Neural cell (in vitro differentiated cells): ENCODE results near the gene PER2.

Experiments used
- EP300 ChIP-seq: fragments of 450-650 bp; conservative IDR thresholded peaks from 2 replicates; pipeline ENCODE4 v1.6.1; 2014; ENCODE audit warnings: antibody characterized with exemption, mild to moderate bottlenecking, moderate library complexity; ENCODE audit not compliant: poor library complexity, severe bottlenecking
- EZH2 ChIP-seq: fragments of 200-600, 300-800 bp; shearing (Covaris generic), sonication (generic); IDR thresholded peaks from 2 replicates; pipeline ENCODE4 v1.6.1; 2014; ENCODE audit warnings: antibody characterized with exemption, low read length, borderline replicate concordance, mild to moderate bottlenecking; ENCODE audit not compliant: insufficient read depth, poor library complexity, severe bottlenecking
- MXI1 ChIP-seq: fragments of 450-650 bp; conservative IDR thresholded peaks from 2 replicates; pipeline ENCODE4 v1.6.1; 2014; ENCODE audit warnings: antibody characterized with exemption, mild to moderate bottlenecking; ENCODE audit not compliant: poor library complexity, severe bottlenecking
- POLR2AphosphoS5 ChIP-seq: IDR thresholded peaks from 2 replicates; pipeline ENCODE4 v1.6.1; 2012
- RAD21 ChIP-seq: fragments of 450-650 bp; conservative IDR thresholded peaks from 2 replicates; pipeline ENCODE4 v1.6.1; 2014; ENCODE audit warnings: antibody characterized with exemption, mild to moderate bottlenecking, moderate library complexity
- SMC3 ChIP-seq: fragments of 450-650 bp; conservative IDR thresholded peaks from 2 replicates; pipeline ENCODE4 v1.6.1; 2014; ENCODE audit warnings: antibody characterized with exemption, mild to moderate bottlenecking, moderate library complexity; ENCODE audit not compliant: poor library complexity
- TF ChIP-seq, protein P1 (sequence below): fragments of 450-650 bp; IDR thresholded peaks from 2 replicates; pipeline ENCODE4 v1.5.1; 2014; ENCODE audit warnings: antibody characterized with exemption, mild to moderate bottlenecking, moderate library complexity; ENCODE audit not compliant: poor library complexity, severe bottlenecking
- TF ChIP-seq, protein P2 (sequence below): IDR thresholded peaks from 2 replicates; pipeline ENCODE4 v1.6.1; 2012; ENCODE audit warnings: borderline replicate concordance

DNA sequence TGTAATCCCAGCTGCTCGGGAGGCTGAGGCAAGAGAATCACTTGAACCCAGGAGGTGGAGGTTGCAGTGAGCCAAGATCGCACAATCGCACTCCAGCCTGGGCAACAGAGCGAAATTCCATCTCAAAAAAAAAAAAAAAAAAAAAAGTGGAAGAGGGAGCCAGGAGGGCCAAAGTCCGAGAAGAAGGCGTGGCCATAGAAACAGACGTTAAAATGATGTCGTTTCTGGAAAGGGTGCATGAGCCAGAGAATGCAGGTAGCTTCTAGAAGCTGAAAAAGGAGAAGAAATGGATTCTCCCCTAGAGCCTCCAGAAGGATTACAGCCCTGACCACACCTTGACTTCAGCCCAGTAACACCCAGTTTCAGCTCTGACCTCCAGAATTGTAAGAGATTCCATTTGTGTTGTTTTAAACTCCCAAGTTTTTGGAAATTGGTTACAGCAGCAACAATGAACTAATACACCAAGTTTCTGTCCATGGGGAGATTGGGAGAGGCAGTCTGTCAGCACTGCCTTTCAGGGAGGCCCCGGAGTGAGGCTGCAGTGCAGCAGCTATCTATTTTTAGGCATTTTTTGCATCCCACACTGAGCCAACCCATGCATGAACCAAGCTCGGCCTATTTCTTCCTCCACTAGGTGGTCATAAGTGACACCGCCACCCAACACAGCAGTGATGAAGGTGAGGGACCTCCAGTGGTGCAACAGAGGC lies 17.7 kb upstream of the PER2 start:
- TF ChIP-seq, protein P1, sequence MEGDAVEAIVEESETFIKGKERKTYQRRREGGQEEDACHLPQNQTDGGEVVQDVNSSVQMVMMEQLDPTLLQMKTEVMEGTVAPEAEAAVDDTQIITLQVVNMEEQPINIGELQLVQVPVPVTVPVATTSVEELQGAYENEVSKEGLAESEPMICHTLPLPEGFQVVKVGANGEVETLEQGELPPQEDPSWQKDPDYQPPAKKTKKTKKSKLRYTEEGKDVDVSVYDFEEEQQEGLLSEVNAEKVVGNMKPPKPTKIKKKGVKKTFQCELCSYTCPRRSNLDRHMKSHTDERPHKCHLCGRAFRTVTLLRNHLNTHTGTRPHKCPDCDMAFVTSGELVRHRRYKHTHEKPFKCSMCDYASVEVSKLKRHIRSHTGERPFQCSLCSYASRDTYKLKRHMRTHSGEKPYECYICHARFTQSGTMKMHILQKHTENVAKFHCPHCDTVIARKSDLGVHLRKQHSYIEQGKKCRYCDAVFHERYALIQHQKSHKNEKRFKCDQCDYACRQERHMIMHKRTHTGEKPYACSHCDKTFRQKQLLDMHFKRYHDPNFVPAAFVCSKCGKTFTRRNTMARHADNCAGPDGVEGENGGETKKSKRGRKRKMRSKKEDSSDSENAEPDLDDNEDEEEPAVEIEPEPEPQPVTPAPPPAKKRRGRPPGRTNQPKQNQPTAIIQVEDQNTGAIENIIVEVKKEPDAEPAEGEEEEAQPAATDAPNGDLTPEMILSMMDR, result no peak
- TF ChIP-seq, protein P2, sequence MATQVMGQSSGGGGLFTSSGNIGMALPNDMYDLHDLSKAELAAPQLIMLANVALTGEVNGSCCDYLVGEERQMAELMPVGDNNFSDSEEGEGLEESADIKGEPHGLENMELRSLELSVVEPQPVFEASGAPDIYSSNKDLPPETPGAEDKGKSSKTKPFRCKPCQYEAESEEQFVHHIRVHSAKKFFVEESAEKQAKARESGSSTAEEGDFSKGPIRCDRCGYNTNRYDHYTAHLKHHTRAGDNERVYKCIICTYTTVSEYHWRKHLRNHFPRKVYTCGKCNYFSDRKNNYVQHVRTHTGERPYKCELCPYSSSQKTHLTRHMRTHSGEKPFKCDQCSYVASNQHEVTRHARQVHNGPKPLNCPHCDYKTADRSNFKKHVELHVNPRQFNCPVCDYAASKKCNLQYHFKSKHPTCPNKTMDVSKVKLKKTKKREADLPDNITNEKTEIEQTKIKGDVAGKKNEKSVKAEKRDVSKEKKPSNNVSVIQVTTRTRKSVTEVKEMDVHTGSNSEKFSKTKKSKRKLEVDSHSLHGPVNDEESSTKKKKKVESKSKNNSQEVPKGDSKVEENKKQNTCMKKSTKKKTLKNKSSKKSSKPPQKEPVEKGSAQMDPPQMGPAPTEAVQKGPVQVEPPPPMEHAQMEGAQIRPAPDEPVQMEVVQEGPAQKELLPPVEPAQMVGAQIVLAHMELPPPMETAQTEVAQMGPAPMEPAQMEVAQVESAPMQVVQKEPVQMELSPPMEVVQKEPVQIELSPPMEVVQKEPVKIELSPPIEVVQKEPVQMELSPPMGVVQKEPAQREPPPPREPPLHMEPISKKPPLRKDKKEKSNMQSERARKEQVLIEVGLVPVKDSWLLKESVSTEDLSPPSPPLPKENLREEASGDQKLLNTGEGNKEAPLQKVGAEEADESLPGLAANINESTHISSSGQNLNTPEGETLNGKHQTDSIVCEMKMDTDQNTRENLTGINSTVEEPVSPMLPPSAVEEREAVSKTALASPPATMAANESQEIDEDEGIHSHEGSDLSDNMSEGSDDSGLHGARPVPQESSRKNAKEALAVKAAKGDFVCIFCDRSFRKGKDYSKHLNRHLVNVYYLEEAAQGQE, result no peak
- TF ChIP-seq POLR2AphosphoS5 (no peak), RAD21 (no peak), EZH2 (no peak), EP300 (no peak), SMC3 (no peak), MXI1 (no peak)
